IMR-90 (cell line): ENCODE measurements around the gene CDHR1.

Experiments
- MXI1 ChIP-seq: IDR thresholded peaks from 2 replicates; pipeline ENCODE4 v1.6.1; 2012; ENCODE audit warnings: low read depth, mild to moderate bottlenecking, low read length, moderate library complexity, borderline replicate concordance
- TF ChIP-seq, protein P1 (sequence below): conservative IDR thresholded peaks from 2 replicates; pipeline ENCODE4 v1.5.1; 2012; ENCODE audit warnings: mild to moderate bottlenecking, low read depth, low read length, improper control_type of control experiment

DNA sequence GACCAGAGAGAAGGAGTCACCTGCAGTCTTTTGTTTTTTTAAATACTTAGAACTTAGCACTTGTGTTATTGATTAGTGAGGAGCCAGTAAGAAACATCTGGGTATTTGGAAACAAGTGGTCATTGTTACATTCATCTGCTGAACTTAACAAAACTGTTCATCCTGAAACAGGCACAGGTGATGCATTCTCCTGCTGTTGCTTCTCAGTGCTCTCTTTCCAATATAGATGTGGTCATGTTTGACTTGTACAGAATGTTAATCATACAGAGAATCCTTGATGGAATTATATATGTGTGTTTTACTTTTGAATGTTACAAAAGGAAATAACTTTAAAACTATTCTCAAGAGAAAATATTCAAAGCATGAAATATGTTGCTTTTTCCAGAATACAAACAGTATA lies 41.6 kb upstream of the CDHR1 start:
- TF ChIP-seq, protein P1, sequence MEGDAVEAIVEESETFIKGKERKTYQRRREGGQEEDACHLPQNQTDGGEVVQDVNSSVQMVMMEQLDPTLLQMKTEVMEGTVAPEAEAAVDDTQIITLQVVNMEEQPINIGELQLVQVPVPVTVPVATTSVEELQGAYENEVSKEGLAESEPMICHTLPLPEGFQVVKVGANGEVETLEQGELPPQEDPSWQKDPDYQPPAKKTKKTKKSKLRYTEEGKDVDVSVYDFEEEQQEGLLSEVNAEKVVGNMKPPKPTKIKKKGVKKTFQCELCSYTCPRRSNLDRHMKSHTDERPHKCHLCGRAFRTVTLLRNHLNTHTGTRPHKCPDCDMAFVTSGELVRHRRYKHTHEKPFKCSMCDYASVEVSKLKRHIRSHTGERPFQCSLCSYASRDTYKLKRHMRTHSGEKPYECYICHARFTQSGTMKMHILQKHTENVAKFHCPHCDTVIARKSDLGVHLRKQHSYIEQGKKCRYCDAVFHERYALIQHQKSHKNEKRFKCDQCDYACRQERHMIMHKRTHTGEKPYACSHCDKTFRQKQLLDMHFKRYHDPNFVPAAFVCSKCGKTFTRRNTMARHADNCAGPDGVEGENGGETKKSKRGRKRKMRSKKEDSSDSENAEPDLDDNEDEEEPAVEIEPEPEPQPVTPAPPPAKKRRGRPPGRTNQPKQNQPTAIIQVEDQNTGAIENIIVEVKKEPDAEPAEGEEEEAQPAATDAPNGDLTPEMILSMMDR: no peak
- no peak for TF ChIP-seq MXI1
